ENCODE measurements around the gene CD38.
A peak's percentile ranks its signal among the peaks of the same experiment; 100 is the strongest.
"Not testable (repeated sequence)": the region's sequence is repeated elsewhere in the genome, so short reads cannot be mapped to it uniquely, and the experiment has no call there.

Gene CD38

DNA sequence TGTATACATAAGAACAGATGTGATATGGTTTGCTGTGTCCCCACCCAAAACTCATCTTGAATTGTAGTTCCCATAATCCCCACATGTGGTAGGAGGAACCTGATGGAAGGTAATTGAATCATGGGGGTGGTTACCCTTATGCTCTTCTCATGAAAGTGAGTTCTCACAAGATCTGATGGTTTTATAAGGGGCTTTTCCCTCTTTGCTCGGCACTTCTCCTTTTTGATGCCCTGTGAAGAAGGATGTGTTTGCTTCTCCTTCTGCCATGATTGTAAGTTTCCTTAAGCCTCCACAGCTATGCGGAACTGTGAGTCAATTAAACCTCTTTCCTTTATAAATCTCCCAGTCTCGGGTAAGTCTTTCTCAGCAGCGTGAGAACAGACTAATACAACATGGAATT, 83.1 kb downstream of the CD38 start:
- not testable (repeated sequence) for DNase-seq (ENCODE audit: low read depth in 2 of 2, low spot score in 1 of 2)

DNA sequence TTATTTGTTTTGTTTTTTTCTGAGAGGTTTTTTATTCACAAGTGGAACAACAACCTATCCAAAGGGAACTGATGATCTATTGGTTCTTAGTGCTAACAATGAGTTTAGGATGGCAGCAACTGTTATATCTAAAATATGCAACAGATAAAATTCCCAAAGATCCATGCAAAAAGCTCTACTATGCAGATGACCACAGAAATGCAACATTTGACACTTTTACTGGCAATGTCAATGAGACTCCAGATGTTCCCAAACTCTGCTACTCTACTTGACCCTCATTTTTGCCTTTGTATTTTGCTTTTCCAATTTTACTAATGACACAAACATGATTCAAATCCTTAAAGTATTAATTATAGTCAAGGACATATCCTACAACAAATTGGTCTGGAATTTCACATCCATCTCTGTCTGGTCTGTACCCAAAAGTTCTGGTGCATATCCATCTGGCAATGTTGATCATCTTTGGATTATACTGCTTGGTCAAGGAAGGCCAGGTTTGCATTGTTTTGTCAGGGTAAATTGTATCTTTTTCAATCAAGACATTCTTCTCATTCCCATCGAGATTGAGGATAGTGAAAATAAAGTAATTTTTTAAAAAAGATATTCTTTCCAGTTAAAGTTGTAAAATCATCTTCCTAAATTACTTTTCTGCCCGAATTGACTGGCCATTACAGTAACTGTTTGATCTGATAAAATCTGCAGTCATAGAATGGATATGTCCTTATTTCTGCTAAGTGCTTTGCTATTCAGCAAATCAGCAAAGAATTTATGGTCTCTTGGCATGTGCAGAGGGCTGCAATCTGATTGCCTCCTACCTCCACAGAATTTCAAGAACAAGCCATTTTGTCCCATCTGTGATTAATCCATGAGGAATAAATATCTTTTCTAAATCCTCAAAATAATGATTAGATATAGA, 86.8 kb downstream of the CD38 start:
- no peak for DNase-seq (ENCODE audit: low read depth in 2 of 2, low spot score in 1 of 2)

DNA sequence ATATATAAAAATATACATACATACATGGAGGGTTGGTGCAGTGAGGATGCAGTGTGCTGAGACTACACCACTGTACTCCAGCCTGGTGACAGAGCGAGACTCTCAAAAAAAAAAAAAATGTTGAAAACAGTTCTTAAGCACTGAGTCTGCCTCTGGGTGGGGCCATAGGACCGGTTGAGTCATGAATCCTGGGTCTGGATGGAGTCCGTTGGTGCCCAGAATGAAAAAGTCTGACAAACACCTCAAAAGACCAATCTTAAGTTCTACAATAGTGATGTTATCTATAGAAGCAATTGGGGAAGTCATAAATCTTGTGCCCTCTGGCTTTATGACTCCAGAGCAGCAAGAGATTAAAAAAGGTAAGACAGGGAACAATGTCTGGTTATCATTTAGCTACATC, 90.0 kb downstream of the CD38 start:
- DNase-seq (ENCODE audit: low read depth in 2 of 2, low spot score in 1 of 2): no peak

DNA sequence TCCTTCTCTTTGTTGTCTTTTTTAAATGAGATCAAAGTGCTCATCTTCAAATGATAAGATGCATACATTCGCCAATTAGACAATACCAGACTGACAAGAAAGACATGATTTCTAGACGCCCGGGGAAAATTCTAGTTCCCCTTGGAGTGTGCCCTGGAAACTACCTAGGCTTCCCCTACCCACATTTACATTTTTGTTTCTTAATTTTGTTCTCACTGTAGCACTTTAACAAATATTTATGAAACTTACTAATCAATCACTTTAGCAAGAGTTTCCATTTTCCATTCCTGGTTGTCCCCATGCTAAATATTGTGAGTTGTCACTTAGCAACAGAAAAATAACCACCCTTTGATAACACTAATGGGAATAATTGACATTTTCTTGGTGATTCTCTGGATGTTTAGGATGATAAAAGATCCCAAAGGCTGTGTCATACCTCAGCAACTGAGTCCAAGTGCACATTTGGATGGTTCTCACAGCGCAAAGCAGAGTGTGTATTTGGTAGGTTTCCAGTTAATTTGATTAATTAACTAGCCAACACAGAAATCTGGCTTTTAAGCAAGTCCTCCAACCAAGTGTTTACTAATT, 90.8 kb downstream of the CD38 start:
- no peak for DNase-seq (ENCODE audit: low read depth in 2 of 2, low spot score in 1 of 2)

DNA sequence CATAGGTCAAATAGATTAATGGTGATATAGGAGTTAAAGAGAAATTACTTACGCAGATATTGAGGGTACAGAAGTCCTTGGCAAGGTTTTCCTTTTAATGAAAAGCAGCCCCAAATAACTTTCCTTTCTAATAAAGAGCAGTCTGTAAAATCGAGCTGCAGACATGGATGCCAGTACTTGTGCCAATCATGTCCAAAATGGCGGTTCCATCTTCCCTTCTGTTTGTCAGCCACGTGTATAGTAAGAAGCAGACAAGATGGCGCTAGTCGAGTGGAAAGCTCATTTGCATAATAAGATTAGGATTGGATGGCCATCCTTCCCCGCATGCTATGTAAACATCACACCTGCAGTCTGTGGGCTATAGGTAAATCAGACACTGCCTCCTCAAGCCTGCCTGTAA, 92.0 kb downstream of the CD38 start:
- no peak for DNase-seq (ENCODE audit: low read depth in 2 of 2, low spot score in 1 of 2)

DNA sequence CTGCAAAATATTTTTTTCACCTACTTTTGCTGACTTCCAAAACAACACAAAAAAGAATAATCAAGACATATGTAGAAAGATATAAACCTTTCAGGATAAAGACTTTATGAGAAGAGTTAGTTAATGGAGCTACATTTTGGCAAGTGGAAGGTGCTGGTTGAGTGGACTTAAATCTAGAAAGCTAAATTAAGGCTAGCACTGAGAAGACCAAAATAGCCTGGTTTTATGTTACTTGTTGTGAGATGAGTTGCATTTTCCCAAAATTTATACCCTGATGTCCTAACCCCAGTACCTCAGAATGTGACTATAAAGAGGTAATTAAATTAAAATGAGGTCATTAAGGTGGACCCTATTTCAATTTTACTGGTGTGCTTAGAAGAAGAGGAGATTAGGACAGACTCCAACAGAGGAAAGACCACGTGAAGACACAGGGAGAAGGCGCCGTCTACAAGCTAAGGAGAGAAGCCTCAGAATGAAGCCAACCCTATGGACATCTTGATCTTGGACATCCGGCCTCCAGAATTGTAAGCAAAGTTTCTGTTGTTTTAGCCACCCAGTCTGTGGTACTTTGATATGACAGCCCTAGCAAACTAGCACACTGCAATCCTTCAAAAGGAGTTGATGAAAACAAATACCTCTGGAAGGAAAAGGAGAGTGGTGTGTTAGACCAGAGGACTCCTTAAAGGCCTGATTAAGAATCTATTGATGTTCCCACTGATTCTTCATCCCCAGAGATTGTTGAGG, 93.0 kb downstream of the CD38 start:
- no peak for DNase-seq (ENCODE audit: low read depth in 2 of 2, low spot score in 1 of 2)

DNA sequence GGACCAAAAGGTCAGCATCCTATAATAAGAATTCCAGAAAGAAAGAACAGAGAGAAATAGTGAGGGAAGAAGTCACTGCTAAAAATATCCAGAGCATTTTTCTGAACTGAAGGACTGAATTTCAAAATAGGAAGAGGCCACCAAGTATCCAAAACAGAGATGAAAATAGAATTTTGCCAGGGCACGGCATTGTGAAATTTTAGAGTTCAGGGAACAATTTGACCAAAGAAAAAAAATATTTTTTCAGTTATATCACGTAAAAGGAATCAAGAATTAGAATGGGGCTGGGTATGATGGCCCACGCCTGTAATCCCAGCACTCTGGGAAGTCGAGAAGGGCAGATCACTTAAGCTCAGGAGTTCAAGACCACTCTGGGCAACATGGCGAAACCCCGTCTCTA, 95.0 kb downstream of the CD38 start:
- DNase-seq (ENCODE audit: low read depth in 2 of 2, low spot score in 1 of 2): no peak

DNA sequence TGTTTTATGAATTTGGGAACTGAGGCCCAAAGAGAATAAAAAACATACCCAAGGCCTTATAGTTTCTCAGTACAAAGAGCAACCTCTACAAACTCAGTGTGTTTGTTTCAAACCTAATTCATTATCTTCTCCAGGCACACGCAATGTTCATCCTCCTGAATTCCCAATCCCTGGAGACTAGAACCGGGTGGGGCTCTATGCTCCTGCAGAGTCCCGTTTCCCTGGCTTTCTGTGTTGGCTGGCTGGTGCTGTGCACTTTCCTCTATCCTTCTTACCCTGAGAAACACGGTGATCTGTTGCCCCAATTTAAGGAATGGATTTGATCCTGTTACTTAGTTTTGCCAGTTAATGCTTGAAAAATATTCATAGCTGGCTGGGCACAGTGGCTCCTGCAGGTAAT, 96.5 kb downstream of the CD38 start:
- no peak for DNase-seq (ENCODE audit: low read depth in 2 of 2, low spot score in 1 of 2)

DNA sequence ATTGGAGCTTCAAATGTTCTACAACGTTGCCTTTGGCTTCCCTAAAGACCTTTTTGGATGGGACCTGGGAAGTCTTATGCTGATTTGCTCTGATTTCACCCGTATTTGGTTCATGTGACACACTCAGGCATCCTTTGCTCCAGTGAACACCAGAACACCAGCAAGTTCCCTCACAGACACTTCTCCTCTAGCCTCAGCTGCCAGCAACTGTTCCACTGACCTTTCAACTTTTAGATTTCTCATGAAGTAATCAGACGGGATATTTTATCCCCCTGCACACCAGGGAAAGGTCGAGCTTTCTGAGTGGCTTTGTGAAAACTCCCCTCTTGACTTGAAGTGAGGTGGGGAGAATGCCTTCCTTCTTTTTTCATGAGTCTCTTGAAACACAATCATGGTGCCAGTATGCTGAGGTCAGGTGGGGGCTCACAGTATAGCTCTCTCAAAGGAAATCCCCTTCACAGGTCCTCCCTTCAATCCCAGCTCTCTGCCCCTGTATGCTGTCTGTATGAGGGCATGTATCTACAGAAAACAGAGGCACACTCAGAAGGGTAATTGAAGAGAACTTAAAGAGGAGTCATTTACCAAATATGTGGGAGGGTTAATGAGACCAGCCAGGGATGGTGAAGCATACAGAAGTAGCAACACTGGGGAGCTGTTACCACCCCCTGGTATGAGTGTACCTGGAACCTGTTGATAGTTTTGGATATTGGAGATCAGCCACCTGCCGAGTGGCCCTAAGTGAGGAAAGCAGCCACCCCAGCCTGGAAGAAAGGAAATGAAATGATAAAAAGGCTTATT, 97.7 kb downstream of the CD38 start:
- DNase-seq (ENCODE audit: low read depth in 2 of 2, low spot score in 1 of 2): no peak

DNA sequence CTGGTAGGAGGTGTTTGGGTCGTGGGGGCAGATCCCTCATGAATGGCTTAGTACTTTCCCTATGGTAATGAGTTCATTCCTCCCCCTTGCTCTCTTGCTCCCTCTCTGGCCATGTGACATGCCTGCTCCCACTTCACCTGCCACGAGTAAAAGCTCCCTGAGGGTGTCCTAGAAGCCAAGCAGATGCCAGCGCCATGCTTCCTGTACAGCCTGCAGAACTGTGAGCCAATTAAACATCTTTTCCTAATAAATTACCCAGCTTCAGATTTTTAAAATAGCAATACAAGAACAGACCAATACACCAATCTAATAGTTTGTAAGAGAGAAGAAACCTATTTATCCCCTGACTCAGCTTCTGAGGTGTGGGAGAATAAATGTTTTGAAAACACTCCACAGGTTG, 99.9 kb downstream of the CD38 start:
- no peak for DNase-seq (ENCODE audit: low read depth in 2 of 2, low spot score in 1 of 2)

DNA sequence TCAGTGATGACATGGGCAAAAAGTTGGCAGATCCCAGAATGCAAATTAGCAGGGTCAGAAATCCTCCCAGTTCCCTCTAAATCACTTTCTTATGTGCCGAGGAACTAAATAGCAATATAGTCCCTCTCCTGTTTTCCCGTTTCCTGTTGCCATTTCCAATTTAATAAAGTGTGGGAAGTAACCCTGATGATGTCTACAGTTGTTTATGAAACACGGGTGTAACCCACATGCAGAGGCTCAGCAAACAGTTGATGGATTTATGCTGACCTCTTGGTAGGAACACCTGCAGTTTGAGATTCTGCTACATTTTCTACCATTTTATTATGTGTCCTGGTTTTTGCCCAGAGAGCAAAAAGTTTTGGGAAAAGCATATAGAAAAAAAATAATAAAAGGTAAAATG, 103.7 kb downstream of the CD38 start:
- no peak for DNase-seq (ENCODE audit: low read depth in 2 of 2, low spot score in 1 of 2)

DNA sequence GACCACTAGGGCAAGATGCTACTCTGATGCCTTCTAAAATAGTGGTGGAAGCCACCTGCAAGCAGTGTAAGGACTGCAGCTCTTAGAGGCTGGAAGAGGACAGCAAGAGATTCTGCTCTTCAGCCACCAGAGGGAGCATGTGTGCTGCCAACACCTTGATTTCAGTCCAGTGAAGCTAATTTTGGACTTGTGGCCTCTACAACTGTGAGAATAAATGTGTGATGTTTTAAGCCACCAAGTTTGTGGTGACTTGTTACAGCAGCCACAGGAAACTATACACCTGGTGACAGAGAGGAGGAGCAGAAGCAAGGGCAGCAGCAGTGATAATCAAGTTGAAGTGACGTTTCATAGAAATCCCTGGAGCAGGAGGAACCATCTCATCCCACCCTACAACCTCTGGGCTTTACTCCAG, 104.6 kb downstream of the CD38 start:
- DNase-seq (ENCODE audit: low read depth in 2 of 2, low spot score in 1 of 2): peak; percentile 1 to 3

DNA sequence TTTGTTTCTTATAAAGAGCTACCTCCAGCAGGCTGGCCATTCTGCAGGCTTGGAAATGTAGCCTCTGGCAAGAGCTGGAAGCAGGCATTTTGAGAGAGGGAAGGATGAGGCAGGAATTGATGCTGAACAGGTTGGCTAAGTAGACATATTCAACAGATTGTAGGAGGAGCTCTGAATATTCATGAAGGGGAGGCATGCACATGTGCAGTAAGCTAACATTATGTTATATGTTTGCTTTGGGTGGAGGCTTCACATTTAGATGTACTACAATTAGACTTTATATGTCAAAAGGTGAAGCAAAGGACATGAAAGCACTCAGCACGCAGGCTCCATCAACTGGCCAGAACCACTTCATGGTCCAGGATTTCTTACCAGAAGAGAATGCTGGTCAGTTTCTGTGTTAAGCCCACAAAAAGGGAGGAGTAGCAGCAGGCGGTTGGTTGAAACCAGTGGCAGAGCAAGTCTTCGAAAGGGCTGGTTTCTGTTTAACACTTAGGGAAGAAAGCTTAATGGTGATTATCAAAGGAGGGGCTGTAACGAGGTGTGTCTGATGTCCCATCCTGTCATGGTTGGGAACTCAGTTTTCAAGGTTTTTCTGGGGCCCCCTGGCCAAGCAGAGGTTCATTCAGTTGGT, 105.6 kb downstream of the CD38 start:
- DNase-seq (ENCODE audit: low read depth in 2 of 2, low spot score in 1 of 2): no peak

DNA sequence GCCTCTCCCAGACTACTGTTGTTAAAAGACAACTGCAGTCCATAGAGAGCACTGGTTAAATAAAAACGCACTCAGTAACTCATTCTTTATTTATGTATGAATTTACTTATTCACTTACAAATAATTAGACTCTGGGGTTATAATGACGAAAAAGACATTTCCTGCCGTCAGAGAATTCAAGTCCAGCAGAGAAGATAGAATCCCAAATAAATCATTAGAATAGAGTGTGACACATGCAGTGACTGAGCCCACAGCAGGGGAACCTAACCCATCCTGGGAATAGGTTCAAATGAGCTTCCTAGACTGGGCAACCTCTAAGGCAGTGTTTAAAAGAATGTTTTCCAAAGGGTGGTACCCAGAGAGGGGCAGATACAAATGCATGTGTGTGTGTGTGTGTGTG, 106.5 kb downstream of the CD38 start:
- DNase-seq (ENCODE audit: low read depth in 2 of 2, low spot score in 1 of 2): no peak

DNA sequence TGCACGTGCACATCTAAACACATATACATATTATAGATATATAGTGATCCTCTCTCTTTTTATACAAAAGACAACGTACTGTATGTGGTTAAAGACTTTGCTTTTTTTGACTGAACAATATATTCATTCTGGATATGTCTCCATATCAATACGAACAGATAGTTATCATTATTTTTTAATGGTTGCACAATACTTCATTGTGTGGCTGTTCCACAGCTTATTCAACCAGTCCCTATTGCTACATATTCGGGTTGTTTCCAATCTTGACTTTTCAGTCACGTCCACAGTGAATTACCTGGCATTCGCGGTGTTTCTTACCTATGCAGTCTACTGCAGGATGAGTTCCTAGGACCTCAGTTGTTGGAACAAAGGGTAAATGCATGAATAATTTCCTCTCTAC, 107.3 kb downstream of the CD38 start:
- DNase-seq (ENCODE audit: low read depth in 2 of 2, low spot score in 1 of 2): no peak

DNA sequence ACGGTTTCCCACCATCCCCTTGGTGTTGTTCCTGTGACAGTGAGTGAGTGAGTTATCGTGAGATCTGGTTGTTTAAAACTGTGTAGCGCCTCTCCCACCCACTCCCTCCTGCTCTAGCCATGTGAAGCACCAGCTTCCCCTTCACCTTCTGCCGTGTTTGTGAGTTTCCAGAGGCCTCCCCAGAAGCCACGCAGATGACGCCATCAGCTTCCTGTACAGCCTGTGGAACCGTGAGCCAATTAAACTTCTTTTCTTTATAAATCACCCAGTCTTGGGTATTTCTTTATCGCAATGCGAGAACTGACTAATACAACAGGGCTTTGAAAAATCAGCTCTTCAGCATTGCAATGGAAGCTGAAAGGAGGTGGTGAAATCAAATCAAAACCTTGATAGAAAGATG, 110.4 kb downstream of the CD38 start:
- no peak for DNase-seq (ENCODE audit: low read depth in 2 of 2, low spot score in 1 of 2)

DNA sequence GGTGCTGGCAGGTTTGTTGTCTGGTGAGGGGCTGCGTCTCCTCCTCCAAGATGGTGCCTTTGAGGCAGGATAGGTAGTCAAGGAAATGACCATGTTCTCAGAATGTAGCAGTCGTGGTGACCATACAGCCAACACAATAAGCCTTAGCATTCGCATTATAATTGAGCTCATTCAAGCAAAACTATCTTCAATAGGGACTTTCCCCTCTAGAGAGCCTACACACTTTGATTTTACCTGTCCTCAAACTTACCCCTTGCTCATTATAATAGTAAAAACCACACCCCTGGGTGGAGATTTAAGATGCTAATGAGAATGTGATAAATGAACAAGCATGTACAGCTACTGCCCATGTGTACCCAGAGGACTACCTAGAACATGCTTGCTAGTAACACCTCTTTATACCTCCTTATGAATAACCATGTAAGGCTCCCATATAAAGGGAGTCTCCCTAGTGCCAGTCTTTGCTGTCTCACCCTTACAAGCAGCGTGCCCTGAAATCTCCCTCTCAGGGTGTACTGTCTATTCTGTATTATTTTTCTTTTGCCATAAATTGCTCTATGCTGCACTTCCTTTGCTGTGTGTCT, 112.2 kb downstream of the CD38 start:
- DNase-seq (ENCODE audit: low read depth in 2 of 2, low spot score in 1 of 2): no peak

DNA sequence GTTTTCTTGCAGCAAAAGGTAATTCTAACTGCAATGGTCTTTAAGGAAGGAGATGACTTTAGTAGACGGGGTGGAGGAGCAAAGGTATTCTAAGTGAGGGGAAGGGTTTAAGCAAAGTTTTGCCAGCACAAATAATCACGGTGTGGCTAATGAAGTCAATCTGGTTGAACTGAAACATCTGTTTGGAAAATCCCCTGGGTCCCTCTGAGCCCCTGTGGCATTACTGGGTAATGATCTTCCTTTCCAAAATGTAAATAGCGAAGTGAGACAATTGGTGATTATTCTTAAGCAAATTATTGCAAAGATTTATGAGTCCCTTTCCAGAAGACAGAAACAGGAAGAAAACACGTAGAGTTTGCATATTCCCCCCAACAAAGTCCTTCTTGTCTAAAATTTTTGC, 113.2 kb downstream of the CD38 start:
- no peak for DNase-seq (ENCODE audit: low read depth in 2 of 2, low spot score in 1 of 2)

DNA sequence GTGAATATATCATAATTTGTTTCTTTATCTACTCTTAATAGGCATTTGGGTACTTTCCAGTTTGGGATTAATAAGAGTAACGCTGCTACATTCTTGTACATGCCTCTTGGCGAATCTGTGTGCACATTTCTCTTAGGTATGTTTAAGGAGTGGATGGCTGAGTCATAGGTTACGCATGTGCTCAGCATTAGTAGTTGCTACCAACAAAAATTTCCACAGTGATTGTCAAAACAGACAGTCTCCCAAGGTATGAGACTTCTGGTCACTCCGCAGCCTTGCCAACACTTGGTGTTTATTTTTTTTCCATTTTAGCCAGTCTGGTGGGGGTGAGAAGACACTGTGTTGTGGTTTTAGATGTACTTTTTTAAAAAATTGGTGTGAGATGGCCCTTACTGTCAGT, 115.8 kb downstream of the CD38 start:
- no peak for DNase-seq (ENCODE audit: low read depth in 2 of 2, low spot score in 1 of 2)

DNA sequence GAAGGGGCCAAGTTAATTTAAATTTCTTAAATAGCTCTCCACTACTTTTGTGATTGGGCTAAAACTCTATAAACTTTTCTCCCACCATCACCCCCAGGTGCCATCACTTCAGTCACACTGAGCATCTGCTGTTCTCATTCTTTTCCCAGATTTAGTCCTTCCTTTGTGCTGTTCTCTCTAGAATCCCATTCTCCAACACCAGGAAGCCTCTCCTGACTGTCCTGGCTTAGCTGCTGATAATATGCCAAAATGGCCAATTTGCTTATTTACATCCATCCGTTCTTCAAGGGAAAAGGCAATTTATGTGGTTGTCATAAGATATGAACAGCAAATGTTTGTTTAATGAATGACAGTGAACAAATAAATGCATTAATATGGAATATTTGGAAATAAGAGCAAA, 116.3 kb downstream of the CD38 start:
- no peak for DNase-seq (ENCODE audit: low read depth in 2 of 2, low spot score in 1 of 2)
